Measurements from ENCODE around the gene ILRUN.
A peak's percentile ranks its signal among the peaks of the same experiment; 100 is the strongest.
"Not testable (repeated sequence)": the region's sequence is repeated elsewhere in the genome, so short reads cannot be mapped to it uniquely, and the experiment has no call there.

The ILRUN gene

GRCh38 chr6:34696739-34697543 is at the start of gene ILRUN:
Gene ILRUN, minus strand, starts transcription at chr6:34696767. Its CDS starts 164 bp downstream, at chr6:34696603.
- peak; percentile 99 for DNase-seq

GRCh38 chr6:34745277-34746103 is 48.9 kb upstream of the ILRUN start:
- peak; percentile 56 for DNase-seq

- not testable (repeated sequence) for DNase-seq
These were observed 47.7 kb upstream of the ILRUN start for GRCh38 chr6:34744294-34744647.

GRCh38 chr6:34743625-34744293 is 47.2 kb upstream of the ILRUN start:
- DNase-seq, result no peak

- DNase-seq, result no peak
These were observed 45.5 kb upstream of the ILRUN start for GRCh38 chr6:34742094-34742493.

GRCh38 chr6:34736823-34737222 is 40.3 kb upstream of the ILRUN start:
- no peak for DNase-seq

- DNase-seq, result no peak
These were observed 35.0 kb upstream of the ILRUN start for GRCh38 chr6:34731393-34732060.

- DNase-seq, result no peak
These were observed 33.3 kb upstream of the ILRUN start for GRCh38 chr6:34729631-34730470.

- no peak for DNase-seq
These were observed 29.5 kb upstream of the ILRUN start for GRCh38 chr6:34726055-34726454.

- no peak for DNase-seq
These were observed 26.6 kb upstream of the ILRUN start for GRCh38 chr6:34723203-34723602.

GRCh38 chr6:34722451-34722850 is 25.9 kb upstream of the ILRUN start:
- DNase-seq, result no peak

GRCh38 chr6:34720160-34720559 is 23.6 kb upstream of the ILRUN start:
- not testable (repeated sequence) for DNase-seq

- DNase-seq, result not testable (repeated sequence)
These were observed 23.1 kb upstream of the ILRUN start for GRCh38 chr6:34719646-34720045.

GRCh38 chr6:34718976-34719375 is 22.4 kb upstream of the ILRUN start:
- DNase-seq, result no peak

GRCh38 chr6:34717466-34717865 is 20.9 kb upstream of the ILRUN start:
- no peak for DNase-seq

GRCh38 chr6:34714663-34715062 is 18.1 kb upstream of the ILRUN start:
- DNase-seq, result no peak

- not testable (repeated sequence) for DNase-seq
These were observed 16.3 kb upstream of the ILRUN start for GRCh38 chr6:34712881-34713280.

- DNase-seq, result no peak
These were observed 12.8 kb upstream of the ILRUN start for GRCh38 chr6:34709386-34709785.

GRCh38 chr6:34705241-34705640 is 8.7 kb upstream of the ILRUN start:
- no peak for DNase-seq

GRCh38 chr6:34701199-34701598 is 4.6 kb upstream of the ILRUN start:
- no peak for DNase-seq

- no peak for DNase-seq
These were observed 1.5 kb upstream of the ILRUN start for GRCh38 chr6:34697904-34698559.

GRCh38 chr6:34697544-34697836 is 923 bp upstream of the ILRUN start:
- DNase-seq, result no peak
